ENCODE measurements around the gene C19orf73. TPM values are rescaled to one million over a fixed set of nuclear protein-coding genes. Genes with fewer than 3 reads are reported as not detected.

Gene C19orf73
- total and polyA plus RNA-seq, 2 experiments from 2014 or later: 8.1 to 9.1 TPM

GRCh38 chr19:49094505-49095482 lies 24.1 kb downstream of the C19orf73 start:
- TF ChIP-seq ZNF331 (CRISPR knock-in tag; IDR thresholded peaks at IDR 0.05; ENCODE audit: low read depth) (no peak), ZNF462 (CRISPR knock-in tag; IDR thresholded peaks at IDR 0.05) (no peak), POLR2AphosphoS5 (IDR thresholded peaks at IDR 0.05; ENCODE audit: low read depth) (no peak), CTCF (conservative IDR thresholded peaks at IDR 0.05; ENCODE audit: low read depth in 2 of 2) (no peak)
- Mint-ChIP-seq H3K9me3 (no peaks in the 10 kb centered on the region), H3K27me3 (ENCODE audit: insufficient read depth, low read depth, poor library complexity) (peaks cover 4% of the 10 kb centered on the region), H3K27ac (peak overlapping the region; percentile 44; the same call in 1 of the 2 replicates), H3K4me3 (no peak overlapping the region), H3K36me3 (ENCODE audit: low read depth) (peaks cover 93% of the 10 kb centered on the region), H3K4me1 (0 out of 3 replicates have a peak, but pooled peaks cover 5% of the 10 kb centered on the region)
- Histone ChIP-seq H3K36me3 (ENCODE audit: insufficient read depth) (peaks cover 39% of the 10 kb centered on the region), H3F3A (replicated peaks; ENCODE audit: low read depth) (peaks cover 62% of the 10 kb centered on the region), H3K4me1 (ENCODE audit: insufficient read depth) (no peaks in the 10 kb centered on the region), H3K4me3 (no peak overlapping the region), H3K4me2 (no peak overlapping the region), H4K20me1 (replicated peaks; ENCODE audit: insufficient read depth) (peaks cover 59% of the 10 kb centered on the region), H3K27me3 (ENCODE audit: insufficient read depth) (no peaks in the 10 kb centered on the region), H3K27ac (ENCODE audit: low read depth) (no peak overlapping the region), H3K9me2 (ENCODE audit: insufficient read depth) (no peaks in the 10 kb centered on the region), H3K79me2 (replicated peaks; ENCODE audit: insufficient read depth) (peaks cover 72% of the 10 kb centered on the region), H2AFZ (no peak overlapping the region)
- DNase-seq (ENCODE audit: low spot score) (no peak), ATAC-seq (no peak; the same call in 2 of the 3 replicates)

All from GM23338 (cell line).